Coronary artery (tissue), 2 donors: ENCODE results near the gene EDNRA.

Source experiments
- DNase-seq: peaks from one replicate; pipeline ENCODE4 v3.0.0-alpha.2; 2017; ENCODE audit warnings: low spot score
- H3K27ac ChIP-seq, 2 donors: fragments of 200-600 bp; sonication (generic); one replicate each; pipeline ENCODE4 v1.5.1; 2016 to 2019
- H3K4me3 ChIP-seq: fragments of 200-600 bp; sonication (generic); 2 replicates; pipeline ENCODE4 v1.5.1; 2016; ENCODE audit warnings: mild to moderate bottlenecking, moderate library complexity
- TF ChIP-seq, protein P1 (sequence below): fragments of 200-600 bp; sonication (generic); IDR thresholded peaks from one replicate; pipeline ENCODE4 v1.5.1; 2019; ENCODE audit warnings: antibody characterized with exemption

Gene EDNRA

DNA sequence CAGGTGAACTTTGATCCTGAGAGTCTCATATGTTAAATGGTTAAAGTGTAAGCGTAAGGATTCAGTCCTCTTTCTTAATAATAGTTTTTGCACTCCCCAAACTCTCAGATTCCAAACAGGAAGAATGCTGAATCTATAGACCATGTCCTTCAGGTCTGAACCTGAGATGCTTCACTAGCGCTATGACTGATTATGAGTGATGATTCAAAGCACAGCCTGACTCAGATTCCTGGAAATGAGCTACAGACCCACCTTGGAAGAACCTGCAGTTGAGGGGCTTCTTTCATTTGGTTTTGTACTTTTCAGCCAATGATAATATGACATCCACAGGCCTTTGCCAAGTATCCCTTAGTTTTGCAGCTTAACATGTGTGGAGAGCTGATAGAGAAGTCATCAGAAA lies 1.4 kb downstream of the EDNRA start:
- Histone ChIP-seq H3K4me3 (peak overlapping the region; percentile 83), H3K27ac (peak overlapping the region; percentile 94)
- TF ChIP-seq, protein P1, sequence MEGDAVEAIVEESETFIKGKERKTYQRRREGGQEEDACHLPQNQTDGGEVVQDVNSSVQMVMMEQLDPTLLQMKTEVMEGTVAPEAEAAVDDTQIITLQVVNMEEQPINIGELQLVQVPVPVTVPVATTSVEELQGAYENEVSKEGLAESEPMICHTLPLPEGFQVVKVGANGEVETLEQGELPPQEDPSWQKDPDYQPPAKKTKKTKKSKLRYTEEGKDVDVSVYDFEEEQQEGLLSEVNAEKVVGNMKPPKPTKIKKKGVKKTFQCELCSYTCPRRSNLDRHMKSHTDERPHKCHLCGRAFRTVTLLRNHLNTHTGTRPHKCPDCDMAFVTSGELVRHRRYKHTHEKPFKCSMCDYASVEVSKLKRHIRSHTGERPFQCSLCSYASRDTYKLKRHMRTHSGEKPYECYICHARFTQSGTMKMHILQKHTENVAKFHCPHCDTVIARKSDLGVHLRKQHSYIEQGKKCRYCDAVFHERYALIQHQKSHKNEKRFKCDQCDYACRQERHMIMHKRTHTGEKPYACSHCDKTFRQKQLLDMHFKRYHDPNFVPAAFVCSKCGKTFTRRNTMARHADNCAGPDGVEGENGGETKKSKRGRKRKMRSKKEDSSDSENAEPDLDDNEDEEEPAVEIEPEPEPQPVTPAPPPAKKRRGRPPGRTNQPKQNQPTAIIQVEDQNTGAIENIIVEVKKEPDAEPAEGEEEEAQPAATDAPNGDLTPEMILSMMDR, result no peak
- DNase-seq, result no peak

DNA sequence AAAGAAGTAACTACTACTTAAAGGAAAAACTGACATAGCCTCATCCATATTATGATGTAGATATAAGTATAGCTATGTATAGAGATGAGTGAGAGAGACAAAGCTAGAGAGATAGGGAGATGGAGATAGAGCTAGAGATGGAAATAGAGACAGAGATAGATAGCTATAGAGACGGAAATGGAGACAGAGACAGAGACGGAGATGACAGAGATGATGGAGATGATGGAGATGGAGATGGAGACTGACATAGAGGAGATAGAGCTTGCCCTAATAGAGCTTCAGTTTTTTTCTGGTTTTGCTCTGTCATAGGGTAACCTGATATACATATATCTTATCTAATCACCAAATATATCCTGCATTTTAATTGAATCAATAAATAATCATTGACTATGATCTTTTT lies 4.3 kb downstream of the EDNRA start:
- Histone ChIP-seq H3K4me3 (no peak overlapping the region), H3K27ac (peak overlapping the region; percentile 28 to 71)
- DNase-seq, result no peak
- TF ChIP-seq, protein P1, result no peak

DNA sequence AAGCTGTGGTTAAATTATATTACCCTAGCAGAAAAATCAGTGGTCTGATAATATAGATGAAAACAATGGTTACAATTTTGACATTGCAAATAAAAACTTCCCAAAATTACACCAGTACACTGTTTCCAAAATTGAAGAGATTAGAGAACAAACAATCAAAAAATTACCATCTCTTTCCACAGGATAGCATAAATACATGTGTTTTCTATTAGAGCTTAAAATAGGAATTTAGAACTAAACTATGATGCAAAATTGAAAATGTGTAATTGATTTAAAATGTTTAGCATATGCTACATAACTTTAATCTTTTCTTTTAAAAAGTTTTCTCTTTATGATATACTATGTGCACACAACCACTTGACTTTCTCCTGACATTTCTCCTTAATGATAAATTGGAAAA lies 6.7 kb downstream of the EDNRA start:
- Histone ChIP-seq H3K27ac (no peak overlapping the region), H3K4me3 (no peak overlapping the region)
- no peak for DNase-seq
- TF ChIP-seq, protein P1, result no peak

DNA sequence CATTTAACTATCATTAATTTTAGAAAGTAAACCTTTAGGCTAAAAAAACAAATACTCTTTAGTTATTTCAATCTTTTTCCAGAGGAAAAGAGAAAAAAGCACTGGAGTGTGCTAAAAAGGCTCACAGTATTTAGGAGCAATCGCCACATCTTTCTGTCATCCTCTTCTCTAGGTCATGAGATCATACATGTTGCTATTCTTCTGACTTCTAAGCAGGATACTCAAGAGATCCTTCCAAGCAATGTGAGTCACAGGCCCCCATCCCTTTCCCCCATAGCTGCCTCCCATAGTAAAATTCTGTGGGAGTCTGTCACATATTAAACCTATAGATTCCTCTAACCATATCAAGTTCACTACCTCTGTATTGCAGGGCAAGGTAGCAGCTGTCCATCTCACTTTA lies 7.7 kb downstream of the EDNRA start:
- no peak overlapping the region for H3K4me3 ChIP-seq
- no peak for DNase-seq
- H3K27ac ChIP-seq, result peak overlapping the region; percentile 3 to 68
- TF ChIP-seq, protein P1, result no peak

DNA sequence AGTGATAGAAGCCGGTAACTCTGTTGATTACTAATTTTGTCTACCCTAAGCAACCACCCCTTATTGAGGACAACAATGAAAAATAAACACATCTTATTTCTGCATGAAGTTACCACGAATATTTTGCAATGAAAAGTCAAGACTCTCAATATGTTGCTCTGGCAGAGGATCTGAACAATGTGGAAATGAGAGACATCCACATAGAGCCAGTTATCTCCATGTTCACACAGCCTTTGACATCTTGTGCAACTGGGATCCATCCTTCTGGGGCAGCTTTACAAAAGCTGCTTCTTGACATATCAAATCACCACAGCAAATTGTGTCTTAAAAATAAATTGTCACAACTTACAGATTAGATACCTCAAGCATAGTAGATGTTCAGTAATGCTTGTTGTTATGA lies 10.2 kb downstream of the EDNRA start:
- DNase-seq, result no peak
- Histone ChIP-seq H3K27ac (peak overlapping the region; percentile 20 to 70), H3K4me3 (no peak overlapping the region)
- TF ChIP-seq, protein P1, result no peak

DNA sequence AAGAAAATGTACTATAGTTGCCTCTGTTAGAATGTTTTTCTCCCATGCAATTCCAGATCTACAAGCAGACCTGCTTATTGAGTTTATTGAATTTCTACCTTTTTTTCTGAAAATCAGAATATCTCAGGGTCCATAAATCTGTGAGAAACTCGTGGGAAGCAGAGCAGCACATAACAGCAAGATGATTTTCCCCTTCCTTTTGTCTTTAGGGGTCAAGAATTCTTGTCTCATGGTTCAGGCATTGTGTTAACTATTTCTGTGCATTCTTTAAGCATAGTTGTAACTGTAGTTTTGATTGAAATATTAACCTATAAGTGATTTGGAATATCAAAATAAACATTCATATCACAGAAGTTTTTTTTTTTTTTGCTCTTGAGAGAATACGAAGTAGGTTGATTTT lies 11.4 kb downstream of the EDNRA start:
- Histone ChIP-seq H3K4me3 (peak overlapping the region; percentile 52), H3K27ac (peak overlapping the region; percentile 25 to 70)
- TF ChIP-seq, protein P1, result no peak
- DNase-seq, result no peak

DNA sequence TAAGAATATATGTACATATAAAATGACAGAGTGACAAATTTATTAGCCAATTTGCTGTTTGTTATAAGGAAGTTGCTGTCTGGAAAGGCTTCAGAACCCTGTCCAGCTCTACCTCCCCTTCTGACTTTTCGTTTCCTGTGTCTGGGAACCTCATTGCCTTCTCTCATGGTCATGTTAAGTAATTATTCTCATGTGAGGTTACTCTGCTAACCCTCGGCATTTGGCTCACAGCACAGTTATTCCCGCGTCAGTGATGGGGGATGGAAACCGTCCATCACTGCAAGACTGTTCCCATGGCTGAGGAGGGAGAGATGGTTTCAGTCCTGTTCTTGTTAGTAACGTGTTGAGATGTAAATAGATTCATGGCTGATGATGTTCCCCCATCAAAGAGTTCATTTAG lies 11.9 kb downstream of the EDNRA start:
- TF ChIP-seq, protein P1, result no peak
- H3K4me3 ChIP-seq, result peak overlapping the region; percentile 52
- H3K27ac ChIP-seq, result peak overlapping the region; percentile 25 to 70
- DNase-seq, result peak; percentile 86
